Endothelial cell of umbilical vein (primary cell): Measurements from ENCODE around the gene MAPKAPK2. TPM values are rescaled to one million over a fixed set of nuclear protein-coding genes. Genes with fewer than 3 reads are reported as not detected.

ENCODE experiments used
- BruUV-seq: library from RNA; stranded (reverse); fragments of 400-500 nt; replicated peaks from 2 replicates; lab custom pipeline; 2021; lab: Mats Ljungman, UMichigan
- CTCF ChIA-PET: fragments of 300-600, 350-600 bp; sonication (Branson Sonifier 250); formaldehyde crosslinking; loops from one replicate; lab custom pipeline; 2021; ENCODE audit warnings: antibody characterized with exemption, inconsistent platforms; lab: Charles Lee
- POLR2A ChIA-PET: fragments of 300-600, 350-600 bp; sonication (Branson Sonifier 250); formaldehyde crosslinking; loops from one replicate; lab custom pipeline; 2021; ENCODE audit warnings: antibody characterized with exemption, inconsistent platforms; lab: Charles Lee
- DNase-seq: peaks from one replicate; pipeline ENCODE4 v3.0.0-alpha.2; 2011; ENCODE audit warnings: low read depth, low spot score
- FAIRE-seq: peaks from 2 replicates; lab custom pipeline; 2011; peaks lifted over from hg19 to GRCh38; lab: Jason Lieb, UNC
- H2AFZ ChIP-seq: 2 replicates; pipeline ENCODE4 v1.6.0; 2012; ENCODE audit warnings: low read depth, low read length, control low read depth, inconsistent platforms
- H3K27ac ChIP-seq: 2 replicates; pipeline ENCODE4 v1.5.1; 2011; ENCODE audit warnings: low read depth, mild to moderate bottlenecking, control low read depth, low read length, moderate library complexity; ENCODE audit not compliant: insufficient read depth
- H3K27me3 ChIP-seq, 2 experiments: 2 replicates each; pipeline versions ENCODE4 v1.6.0 to v1.6.1; 2011; ENCODE audit warnings: low read length in 2 of 2, mixed read lengths in 1 of 2; ENCODE audit not compliant: control insufficient read depth in 2 of 2, insufficient read depth in 2 of 2
- H3K36me3 ChIP-seq, 2 experiments: 2 replicates in 1 of 2; 3 replicates in 1 of 2; pipeline ENCODE4 v1.5.1; 2011; ENCODE audit warnings: low read length in 2 of 2, mild to moderate bottlenecking in 1 of 2, moderate library complexity in 1 of 2; ENCODE audit not compliant: control insufficient read depth in 2 of 2, insufficient read depth in 2 of 2; ENCODE audit errors: extremely low read depth in 1 of 2
- H3K4me1 ChIP-seq: 3 replicates; pipeline ENCODE4 v1.5.1; 2011; ENCODE audit warnings: mild to moderate bottlenecking, low read length; ENCODE audit not compliant: control insufficient read depth, insufficient read depth; ENCODE audit errors: extremely low read depth
- H3K4me2 ChIP-seq: 2 replicates; pipeline ENCODE4 v1.6.1; 2011; ENCODE audit warnings: low read length, control low read depth, mixed read lengths; ENCODE audit not compliant: insufficient read depth
- H3K4me3 ChIP-seq, 3 experiments: fragments of 200-600 bp in 1 of 3; sonication (generic), shearing (Covaris generic) in 1 of 3; replicated peaks in 1 of 3; 2 replicates each; pipeline ENCODE4 v1.5.1; 2011 to 2016; ENCODE audit warnings: control low read depth in 3 of 3, low read length in 3 of 3, mild to moderate bottlenecking in 2 of 3, inconsistent platforms in 1 of 3, low read depth in 1 of 3, moderate library complexity in 1 of 3; ENCODE audit not compliant: insufficient read depth in 1 of 3
- H3K79me2 ChIP-seq: 2 replicates; pipeline ENCODE4 v1.6.0; 2012; ENCODE audit warnings: low read length, inconsistent platforms; ENCODE audit not compliant: control insufficient read depth, insufficient read depth
- H3K9ac ChIP-seq: replicated peaks from 2 replicates; pipeline ENCODE3; 2011; ENCODE audit warnings: low read length, control low read depth; ENCODE audit not compliant: insufficient read depth; ENCODE audit errors: extremely low read depth
- H3K9me1 ChIP-seq: replicated peaks from 3 replicates; pipeline ENCODE4 v1.6.0; 2011; ENCODE audit warnings: mild to moderate bottlenecking, low read length; ENCODE audit not compliant: control insufficient read depth, insufficient read depth; ENCODE audit errors: extremely low read depth
- H3K9me3 ChIP-seq: replicated peaks from 2 replicates; pipeline ENCODE4 v1.5.1; 2012; ENCODE audit warnings: low read length, inconsistent platforms; ENCODE audit not compliant: control insufficient read depth, insufficient read depth
- H4K20me1 ChIP-seq: replicated peaks from 2 replicates; pipeline ENCODE3; 2011; ENCODE audit warnings: mild to moderate bottlenecking, low read length; ENCODE audit not compliant: control insufficient read depth, insufficient read depth; ENCODE audit errors: extremely low read depth
- CTCF ChIP-seq, 2 donors: IDR thresholded peaks; 1 replicate in 1 of 2; 2 replicates in 1 of 2; pipeline ENCODE4 v1.5.1; 2011; ENCODE audit warnings: low read length in 2 of 2, mild to moderate bottlenecking in 2 of 2, moderate library complexity in 2 of 2, control low read depth in 1 of 2, inconsistent platforms in 1 of 2, low read depth in 1 of 2; ENCODE audit not compliant: insufficient read depth in 1 of 2; ENCODE audit errors: extremely low read depth in 1 of 2
- MYC ChIP-seq: IDR thresholded peaks from one replicate; pipeline ENCODE4 v1.6.1; 2011; ENCODE audit warnings: mild to moderate bottlenecking, low read depth, low read length
- dilution Hi-C: fragments of 300-500 bp; cut with MboI; formaldehyde crosslinking; loops from one replicate; pipeline ENCODE4 v1.15.0; 2019; ENCODE audit warnings: low sequenced_read_pairs; ENCODE audit not compliant: extremely low pct_ligation_motif_present
- intact Hi-C: fragments of 100-400 bp; cut with micrococcal nuclease; formaldehyde crosslinking; loops from one replicate; pipeline ENCODE4 v1.10.0; 2022
- polyA plus RNA-seq, 4 experiments: library from polyadenylated mRNA; depleted of rRNA in 3 of 4; stranded (reverse) in 3 of 4; unstranded in 1 of 4; fragments of >200 nt; gene quantifications; 2 replicates each; pipeline versions ENCODE4 v1.2.1 to v1.2.3, GENCODE V29; 2011 to 2012; ENCODE audit warnings: missing spikeins in 1 of 4
- total RNA-seq: library from RNA; stranded (reverse); gene quantifications from 2 replicates; pipeline ENCODE4 v1.2.3, GENCODE V29; 2021

MAPKAPK2 gene
- total and polyA plus RNA-seq, 2 donors (not counting 3 experiments of a cell fraction or from before 2014, with no cell fraction given) = 52.9 to 69.1 TPM

GRCh38 chr1:206725109-206725963 lies 40.6 kb downstream of the MAPKAPK2 start:
- dilution Hi-C loops = no loop called here
- Histone ChIP-seq H4K20me1 (peaks cover 8% of the 10 kb centered on the region), H3K4me1 (no peaks in the 10 kb centered on the region), H3K27me3 (no peaks in the 10 kb centered on the region), H2AFZ (no peak overlapping the region), H3K9ac (no peak overlapping the region), H3K9me1 (no peaks in the 10 kb centered on the region), H3K79me2 (peaks cover 26% of the 10 kb centered on the region), H3K36me3 (peaks cover 2 to 11% of the 10 kb centered on the region in 2 experiments), H3K4me2 (no peak overlapping the region), H3K9me3 (no peaks in the 10 kb centered on the region), H3K4me3 (no peak overlapping the region), H3K27ac (no peak overlapping the region)
- ChIA-PET CTCF (interaction anchor here (0.6 to 3.5 kb wide), 18 partner anchors 10 to 1160 kb away, joined by 3 to 21 read pairs (median 4); partner anchors contain the start of gene DYRK3), POLR2A (no interaction called here)
- peak; percentile 64 to 71 for TF ChIP-seq CTCF (IDR thresholded peaks at IDR 0.05; ENCODE audit: extremely low read depth in 1 of 2, insufficient read depth in 1 of 2, low read depth in 1 of 2, low read length in 2 of 2)
- TF ChIP-seq MYC = no peak
- FAIRE-seq = peak; percentile 82
- BruUV-seq = no TSS peak
- intact Hi-C loops = loop anchor here (5.0 kb wide), 3 partner anchors 82 to 257 kb away; no protein-coding TSS in a partner anchor
- peak; percentile 31 for DNase-seq
